ENCODE data around the gene CDKAL1.

DNA sequence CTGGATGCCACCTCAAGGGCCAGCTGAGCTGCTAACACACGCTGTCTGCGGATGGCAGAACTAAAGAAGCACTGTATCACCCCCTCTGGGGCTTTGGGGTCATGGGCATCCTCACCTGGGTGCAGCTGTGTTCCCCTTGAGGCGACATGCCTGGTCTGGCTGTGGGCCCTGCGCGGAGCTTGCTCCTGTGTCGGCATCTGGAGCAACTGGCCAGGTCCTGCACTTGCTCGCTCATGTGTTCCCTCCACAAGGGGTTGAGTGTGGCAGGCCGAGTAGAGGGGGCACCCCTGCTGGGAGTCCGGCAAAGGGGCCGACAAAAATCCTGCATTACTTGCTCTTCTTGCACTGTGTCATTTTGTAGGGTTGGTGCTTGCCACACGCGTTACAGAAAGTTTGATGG lies 189.0 kb downstream of the CDKAL1 start:
- no peak for TF ChIP-seq CTCF (conservative IDR thresholded peaks at IDR 0.05; ENCODE audit: low read depth, low read length)
- no peak for TF ChIP-seq EZH2 (IDR thresholded peaks at IDR 0.05; ENCODE audit: low read length, unreplicated experiment)
